ENCODE measurements around the gene PTOV1.

DNA sequence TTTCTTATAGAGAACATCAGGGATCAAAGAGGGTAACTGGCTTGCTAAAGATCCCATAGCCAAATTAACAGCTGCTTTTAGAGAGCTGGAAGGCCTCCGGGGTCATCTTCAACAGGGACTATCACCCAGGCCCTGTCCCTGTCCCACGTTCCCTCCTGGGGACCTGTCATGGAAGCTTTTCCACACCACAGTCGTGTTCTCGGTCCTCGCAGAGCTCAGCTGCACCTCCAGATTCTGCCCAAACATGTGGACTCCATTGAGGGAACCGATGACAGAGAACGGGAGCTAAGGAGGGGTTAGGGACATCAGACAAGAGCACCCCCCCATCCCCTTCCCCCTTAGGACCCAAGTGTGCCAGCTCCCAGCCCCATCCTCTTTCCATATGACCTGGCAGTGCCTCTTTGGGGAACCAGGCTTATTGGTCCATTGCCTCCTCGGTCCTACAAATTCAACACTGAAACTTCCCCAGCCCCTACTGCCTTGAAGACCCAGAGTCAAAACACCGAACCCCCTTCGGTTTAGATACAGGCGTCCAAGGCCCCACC, 38.4 kb upstream of the PTOV1 start:
- TF ChIP-seq, protein P1, sequence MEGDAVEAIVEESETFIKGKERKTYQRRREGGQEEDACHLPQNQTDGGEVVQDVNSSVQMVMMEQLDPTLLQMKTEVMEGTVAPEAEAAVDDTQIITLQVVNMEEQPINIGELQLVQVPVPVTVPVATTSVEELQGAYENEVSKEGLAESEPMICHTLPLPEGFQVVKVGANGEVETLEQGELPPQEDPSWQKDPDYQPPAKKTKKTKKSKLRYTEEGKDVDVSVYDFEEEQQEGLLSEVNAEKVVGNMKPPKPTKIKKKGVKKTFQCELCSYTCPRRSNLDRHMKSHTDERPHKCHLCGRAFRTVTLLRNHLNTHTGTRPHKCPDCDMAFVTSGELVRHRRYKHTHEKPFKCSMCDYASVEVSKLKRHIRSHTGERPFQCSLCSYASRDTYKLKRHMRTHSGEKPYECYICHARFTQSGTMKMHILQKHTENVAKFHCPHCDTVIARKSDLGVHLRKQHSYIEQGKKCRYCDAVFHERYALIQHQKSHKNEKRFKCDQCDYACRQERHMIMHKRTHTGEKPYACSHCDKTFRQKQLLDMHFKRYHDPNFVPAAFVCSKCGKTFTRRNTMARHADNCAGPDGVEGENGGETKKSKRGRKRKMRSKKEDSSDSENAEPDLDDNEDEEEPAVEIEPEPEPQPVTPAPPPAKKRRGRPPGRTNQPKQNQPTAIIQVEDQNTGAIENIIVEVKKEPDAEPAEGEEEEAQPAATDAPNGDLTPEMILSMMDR (conservative IDR thresholded peaks at IDR 0.05; ENCODE audit: low read depth, low read length) = no peak
- TF ChIP-seq POLR2A (IDR thresholded peaks at IDR 0.05; ENCODE audit: low read depth, low read length) (no peak), FOS (IDR thresholded peaks at IDR 0.05; ENCODE audit: low read depth, low read length) (no peak), RCOR1 (IDR thresholded peaks at IDR 0.05; ENCODE audit: insufficient replicate concordance, low read length) (no peak), BHLHE40 (IDR thresholded peaks at IDR 0.05; ENCODE audit: low read depth, low read length) (no peak), CEBPB (IDR thresholded peaks at IDR 0.05; ENCODE audit: low read depth, low read length) (no peak), RAD21 (IDR thresholded peaks at IDR 0.05; ENCODE audit: low read length) (no peak), MAZ (IDR thresholded peaks at IDR 0.05; ENCODE audit: borderline replicate concordance, low read depth, low read length) (no peak), SMC3 (IDR thresholded peaks at IDR 0.05; ENCODE audit: low read depth, low read length) (no peak), CHD1 (IDR thresholded peaks at IDR 0.05; ENCODE audit: low read depth, low read length) (no peak), RFX5 (IDR thresholded peaks at IDR 0.05; ENCODE audit: low read depth, low read length) (no peak), NFE2L2 (IDR thresholded peaks at IDR 0.05; ENCODE audit: low read depth, low read length) (no peak)
- TF ChIP-seq, protein P2, sequence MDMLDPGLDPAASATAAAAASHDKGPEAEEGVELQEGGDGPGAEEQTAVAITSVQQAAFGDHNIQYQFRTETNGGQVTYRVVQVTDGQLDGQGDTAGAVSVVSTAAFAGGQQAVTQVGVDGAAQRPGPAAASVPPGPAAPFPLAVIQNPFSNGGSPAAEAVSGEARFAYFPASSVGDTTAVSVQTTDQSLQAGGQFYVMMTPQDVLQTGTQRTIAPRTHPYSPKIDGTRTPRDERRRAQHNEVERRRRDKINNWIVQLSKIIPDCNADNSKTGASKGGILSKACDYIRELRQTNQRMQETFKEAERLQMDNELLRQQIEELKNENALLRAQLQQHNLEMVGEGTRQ (IDR thresholded peaks at IDR 0.05; ENCODE audit: low read depth, low read length) = no peak
- TF ChIP-seq, protein P3, sequence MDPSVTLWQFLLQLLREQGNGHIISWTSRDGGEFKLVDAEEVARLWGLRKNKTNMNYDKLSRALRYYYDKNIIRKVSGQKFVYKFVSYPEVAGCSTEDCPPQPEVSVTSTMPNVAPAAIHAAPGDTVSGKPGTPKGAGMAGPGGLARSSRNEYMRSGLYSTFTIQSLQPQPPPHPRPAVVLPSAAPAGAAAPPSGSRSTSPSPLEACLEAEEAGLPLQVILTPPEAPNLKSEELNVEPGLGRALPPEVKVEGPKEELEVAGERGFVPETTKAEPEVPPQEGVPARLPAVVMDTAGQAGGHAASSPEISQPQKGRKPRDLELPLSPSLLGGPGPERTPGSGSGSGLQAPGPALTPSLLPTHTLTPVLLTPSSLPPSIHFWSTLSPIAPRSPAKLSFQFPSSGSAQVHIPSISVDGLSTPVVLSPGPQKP (IDR thresholded peaks at IDR 0.05; ENCODE audit: borderline replicate concordance, low read depth, low read length) = no peak
